ENCODE results near the gene SLIT1.

- peak in 1 of 3 experiments; percentile 37; a peak in 1 of 4 replicates for TF ChIP-seq CTCF (IDR thresholded peaks at IDR 0.05; ENCODE audit: control extremely low read depth in 1 of 3, insufficient read depth in 1 of 3, low read depth in 1 of 3, low read length in 3 of 3)
- no peak for TF ChIP-seq POLR2A (IDR thresholded peaks at IDR 0.05; ENCODE audit: control extremely low read depth in 1 of 2, low read depth in 2 of 2, low read length in 2 of 2)
- no peak for TF ChIP-seq EZH2 (IDR thresholded peaks at IDR 0.05; ENCODE audit: low read depth, low read length, severe bottlenecking)
- TF ChIP-seq EGR1 (IDR thresholded peaks at IDR 0.05; ENCODE audit: borderline replicate concordance, low read depth, low read length) = no peak
- no peak for TF ChIP-seq SP1 (IDR thresholded peaks at IDR 0.05; ENCODE audit: low read depth, low read length)
- TF ChIP-seq CHD1 (IDR thresholded peaks at IDR 0.05; ENCODE audit: low read depth, low read length) = no peak
- TF ChIP-seq POLR2AphosphoS5 (IDR thresholded peaks at IDR 0.05; ENCODE audit: low read depth, low read length) = no peak
- no peak for TF ChIP-seq TAF1 (IDR thresholded peaks at IDR 0.05; ENCODE audit: low read depth, low read length)
- no peak for TF ChIP-seq SP4 (IDR thresholded peaks at IDR 0.05; ENCODE audit: low read length)
These were observed 84.4 kb downstream of the SLIT1 start for GRCh38 chr10:97101166-97101940.

All from H1 (cell line).